ENCODE data around the gene PDIA4. TPM values are rescaled to one million over a fixed set of nuclear protein-coding genes. Genes with fewer than 3 reads are reported as not detected.

PDIA4 gene
- total and polyA plus RNA-seq, 2 of the 8 experiments (the other 6 are each of a cell fraction or from before 2014, with no cell fraction given), result 119 to 303 TPM

DNA sequence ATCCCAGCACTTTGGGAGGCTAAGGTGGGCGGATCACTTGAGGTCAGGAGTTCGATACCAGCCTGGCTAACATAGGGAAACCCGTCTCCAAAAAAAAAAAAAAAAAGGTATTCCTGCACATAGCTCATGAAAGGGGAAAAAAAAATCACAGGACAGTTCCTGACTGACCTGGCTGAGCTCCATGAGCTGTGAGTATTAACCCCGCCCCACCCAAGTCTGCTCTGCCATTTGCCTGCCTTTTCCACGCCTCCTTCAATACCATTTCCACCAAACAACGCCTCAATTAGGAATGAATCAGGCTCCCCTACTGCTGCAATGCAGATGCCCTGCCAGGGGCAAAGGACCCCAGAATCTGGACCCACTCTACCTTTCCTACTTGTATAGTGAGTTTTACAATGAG lies 55.0 kb downstream of the PDIA4 start:
- no peak overlapping the region for H3K18ac ChIP-seq (ENCODE audit: extremely low read depth, low read length)
- ChIA-PET POLR2A (ENCODE audit: partially characterized antibody) (no interaction called here), CTCF (ENCODE audit: partially characterized antibody) (interaction anchor here (1.4 kb wide), 1 partner anchor 10 kb away, joined by 3 read pairs; no protein-coding TSS in a partner anchor)
- 84% methylated on average over 6 of the region's 6 CpGs; no CpG with 5 or more reads in 1 of the 2 experiments for WGBS, 2 experiments (ENCODE audit: extremely low coverage in 1 of 2, insufficient coverage in 1 of 2, insufficient read length in 1 of 2, insufficient replicate concordance in 2 of 2, low coverage in 1 of 2, low lambda C conversion rate in 2 of 2, missing lambda C conversion rate in 1 of 2)
- no peak overlapping the region for H3K9ac ChIP-seq (replicated peaks in 1 of 4; ENCODE audit: extremely low read depth in 1 of 4, low read depth in 3 of 4, low read length in 3 of 4)
- DNase-seq (ENCODE audit: low read depth in 1 of 2, low spot score in 2 of 2), result no peak
- no peak overlapping the region for H3K4ac ChIP-seq (replicated peaks; ENCODE audit: insufficient read length, low read depth, low read length)
- no peaks in the 10 kb centered on the region for H3K23me2 ChIP-seq (ENCODE audit: low read depth, low read length)
- H3K27ac ChIP-seq (ENCODE audit: low read depth, low read length), result no peak overlapping the region
- no peak overlapping the region for H3K14ac ChIP-seq (ENCODE audit: insufficient read length)
- H4K5ac ChIP-seq (ENCODE audit: insufficient read length, low read depth, low read length), result no peak overlapping the region
- H2BK12ac ChIP-seq (ENCODE audit: low read depth, low read length), result no peak overlapping the region
- H3K27me3 ChIP-seq (replicated peaks in 1 of 4; ENCODE audit: control insufficient read depth in 3 of 4, extremely low read depth in 1 of 4, insufficient read depth in 3 of 4, low read length in 3 of 4), result 0 out of 7 replicates have a peak, but pooled peaks cover 0 to 1% (median 0%) of the 10 kb centered on the region in 4 experiments
- H2BK15ac ChIP-seq (ENCODE audit: low read length), result no peak overlapping the region
- no peaks in the 10 kb centered on the region for H3K9me3 ChIP-seq (ENCODE audit: insufficient read depth in 2 of 2, low read depth in 1 of 2, low read length in 1 of 2)
- no peak overlapping the region for H4K91ac ChIP-seq (replicated peaks; ENCODE audit: insufficient read length, low read length)
- H3K79me1 ChIP-seq (ENCODE audit: low read depth, low read length), result no peaks in the 10 kb centered on the region
- no peak overlapping the region for H2BK120ac ChIP-seq (replicated peaks; ENCODE audit: low read depth, low read length)
- no peak overlapping the region for H4K8ac ChIP-seq (ENCODE audit: extremely low read depth, insufficient read depth, low read length)
- H4K20me1 ChIP-seq (replicated peaks in 1 of 2; ENCODE audit: control insufficient read depth in 1 of 2, insufficient read depth in 2 of 2, low read length in 2 of 2), result peaks cover 0 to 1% of the 10 kb centered on the region in 2 experiments
- no peak overlapping the region for H3K56ac ChIP-seq (replicated peaks; ENCODE audit: insufficient read length, low read depth, low read length)
- no peaks in the 10 kb centered on the region for H3K79me2 ChIP-seq (ENCODE audit: control insufficient read depth in 1 of 2, insufficient read depth in 2 of 2, low read length in 2 of 2)
- H3K4me1 ChIP-seq (replicated peaks in 1 of 4; ENCODE audit: control insufficient read depth in 3 of 4, insufficient read depth in 4 of 4, low read length in 3 of 4), result peaks cover 4 to 11% (median 8%) of the 10 kb centered on the region in 4 experiments
- H3K36me3 ChIP-seq (ENCODE audit: control insufficient read depth in 2 of 4, insufficient read depth in 4 of 4, low read length in 3 of 4), result no peaks in the 10 kb centered on the region
- no peak overlapping the region for H3K23ac ChIP-seq (ENCODE audit: insufficient read length)
- H2AFZ ChIP-seq (ENCODE audit: low read length), result no peak overlapping the region
- H3K4me3 ChIP-seq (ENCODE audit: extremely low read depth in 1 of 4, insufficient read depth in 2 of 4, low read depth in 3 of 4, low read length in 4 of 4), result no peak overlapping the region
- no peak overlapping the region for H3K4me2 ChIP-seq (ENCODE audit: insufficient read depth in 1 of 2, low read depth in 2 of 2, low read length in 2 of 2)
- no peak overlapping the region for H2AK5ac ChIP-seq (ENCODE audit: low read depth, low read length)
- H2BK5ac ChIP-seq (ENCODE audit: low read depth, low read length), result no peak overlapping the region
- H2BK20ac ChIP-seq (ENCODE audit: low read length), result no peak overlapping the region
- no peak for FAIRE-seq
- TF ChIP-seq JUN (IDR thresholded peaks at IDR 0.05; ENCODE audit: low read depth, low read length), result no peak
- TF ChIP-seq EGR1 (IDR thresholded peaks at IDR 0.05; ENCODE audit: borderline replicate concordance, low read depth, low read length), result no peak
- no peak for TF ChIP-seq TEAD4 (IDR thresholded peaks at IDR 0.05; ENCODE audit: low read depth, low read length)
- no peak for TF ChIP-seq BACH1 (IDR thresholded peaks at IDR 0.05; ENCODE audit: low read length)
- no peak for TF ChIP-seq POLR2AphosphoS5 (IDR thresholded peaks at IDR 0.05; ENCODE audit: low read depth, low read length)
- no peak for TF ChIP-seq USF2 (IDR thresholded peaks at IDR 0.05; ENCODE audit: low read length)
- TF ChIP-seq GABPA (IDR thresholded peaks at IDR 0.05; ENCODE audit: borderline replicate concordance, insufficient read depth, low read length), result no peak
- TF ChIP-seq BCL11A (IDR thresholded peaks at IDR 0.05; ENCODE audit: low read depth in 2 of 2, low read length in 2 of 2), result no peak
- TF ChIP-seq SP4 (IDR thresholded peaks at IDR 0.05; ENCODE audit: low read length), result no peak
- TF ChIP-seq, protein P1, sequence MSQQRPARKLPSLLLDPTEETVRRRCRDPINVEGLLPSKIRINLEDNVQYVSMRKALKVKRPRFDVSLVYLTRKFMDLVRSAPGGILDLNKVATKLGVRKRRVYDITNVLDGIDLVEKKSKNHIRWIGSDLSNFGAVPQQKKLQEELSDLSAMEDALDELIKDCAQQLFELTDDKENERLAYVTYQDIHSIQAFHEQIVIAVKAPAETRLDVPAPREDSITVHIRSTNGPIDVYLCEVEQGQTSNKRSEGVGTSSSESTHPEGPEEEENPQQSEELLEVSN (IDR thresholded peaks at IDR 0.05), result no peak
- TF ChIP-seq EP300 (IDR thresholded peaks at IDR 0.05; ENCODE audit: borderline replicate concordance in 1 of 2, low read depth in 2 of 2, low read length in 2 of 2), result no peak
- no peak for TF ChIP-seq KDM1A (IDR thresholded peaks at IDR 0.05; ENCODE audit: borderline replicate concordance, low read length)
- TF ChIP-seq JUND (IDR thresholded peaks at IDR 0.05; ENCODE audit: low read length), result no peak
